Activated B cell treated with CpG ODN at 0.5 μM for 24 hours (primary cell): ENCODE results near the gene TMEM167A. TPM values are rescaled to one million over a fixed set of nuclear protein-coding genes. Genes with fewer than 3 reads are reported as not detected.

Source experiments
- ATAC-seq: fragments of 200-7000 bp; cut with Tn5 transposase; one replicate; pipeline ENCODE4 v1.10.0; 2021; ENCODE audit warnings: low read depth, mild to moderate bottlenecking, moderate library complexity
- CTCF ChIA-PET: fragments of 350-600 bp; sonication (Branson Sonifier 250); formaldehyde crosslinking; loops from one replicate; lab custom pipeline; 2021; ENCODE audit warnings: antibody characterized with exemption; lab: Charles Lee
- POLR2A ChIA-PET: fragments of 350-600 bp; sonication (Branson Sonifier 250); formaldehyde crosslinking; loops from one replicate; lab custom pipeline; 2021; ENCODE audit warnings: antibody characterized with exemption; lab: Charles Lee
- DNase-seq: peaks from one replicate; pipeline ENCODE4 v3.0.0; 2022
- H3K27ac Mint-ChIP-seq: one replicate; pipeline ENCODE4 v1.8.0; 2020; ENCODE audit warnings: mixed read lengths
- H3K27me3 Mint-ChIP-seq: one replicate; pipeline ENCODE4 v1.8.0; 2021; ENCODE audit warnings: mixed read lengths
- H3K36me3 Mint-ChIP-seq: one replicate; pipeline ENCODE4 v1.8.0; 2021; ENCODE audit warnings: low read depth, mixed read lengths
- H3K4me1 Mint-ChIP-seq: one replicate; pipeline ENCODE4 v1.8.0; 2021; ENCODE audit warnings: mixed read lengths
- H3K4me3 Mint-ChIP-seq: one replicate; pipeline ENCODE4 v1.8.0; 2020; ENCODE audit warnings: mild to moderate bottlenecking, mixed read lengths
- H3K9me3 Mint-ChIP-seq: one replicate; pipeline ENCODE4 v1.8.0; 2020; ENCODE audit warnings: mixed read lengths
- CTCF ChIP-seq: fragments of 200-600 bp; IDR thresholded peaks from one replicate; pipeline ENCODE4 v1.8.0; 2022; ENCODE audit warnings: antibody characterized with exemption, mild to moderate bottlenecking
- intact Hi-C: fragments of 100-400 bp; cut with micrococcal nuclease; formaldehyde crosslinking; loops from one replicate; pipeline ENCODE4 v1.15.1; 2024
- total RNA-seq: library from RNA; stranded (reverse); gene quantifications from 2 replicates; pipeline ENCODE4 v1.2.3, GENCODE V29; 2022

Gene TMEM167A
- total RNA-seq, 1 donor from 2014 or later, result 50.3 TPM

GRCh38 chr5:83048811-83049210, 28.4 kb downstream of the TMEM167A start:
- no peaks in the 10 kb centered on the region for H3K27me3 Mint-ChIP-seq
- H3K4me1 Mint-ChIP-seq, result no peaks in the 10 kb centered on the region
- no peak overlapping the region for H3K4me3 Mint-ChIP-seq

GRCh38 chr5:83048277-83048676, 28.9 kb downstream of the TMEM167A start:
- intact Hi-C loops, result no loop called here
- H3K27me3 Mint-ChIP-seq, result no peaks in the 10 kb centered on the region
- H3K27ac Mint-ChIP-seq, result no peak overlapping the region
- H3K36me3 Mint-ChIP-seq, result peaks cover 16% of the 10 kb centered on the region
- no peak for TF ChIP-seq CTCF
- DNase-seq (no peak), ATAC-seq (no peak)
- ChIA-PET POLR2A (no interaction called here), CTCF (no interaction called here)
- no peaks in the 10 kb centered on the region for H3K4me1 Mint-ChIP-seq
- no peak overlapping the region for H3K4me3 Mint-ChIP-seq
- no peaks in the 10 kb centered on the region for H3K9me3 Mint-ChIP-seq

More at GRCh38 chr5:83048811-83049210, 28.4 kb downstream of the TMEM167A start:
- Mint-ChIP-seq H3K9me3 (no peaks in the 10 kb centered on the region), H3K36me3 (peaks cover 21% of the 10 kb centered on the region), H3K27ac (no peak overlapping the region)
- intact Hi-C loops, result no loop called here
- ATAC-seq (no peak), DNase-seq (no peak)
- POLR2A ChIA-PET, result no interaction called here
- CTCF ChIA-PET, result no interaction called here
- no peak for TF ChIP-seq CTCF

- POLR2A ChIA-PET, result no interaction called here
- peaks cover 2% of the 10 kb centered on the region for H3K36me3 Mint-ChIP-seq
- intact Hi-C loops, result no loop called here
- no peak overlapping the region for H3K4me3 Mint-ChIP-seq
- no peak for TF ChIP-seq CTCF
- H3K9me3 Mint-ChIP-seq, result no peaks in the 10 kb centered on the region
- H3K27me3 Mint-ChIP-seq, result no peaks in the 10 kb centered on the region
- ATAC-seq (no peak), DNase-seq (no peak)
- CTCF ChIA-PET, result no interaction called here
- H3K27ac Mint-ChIP-seq, result no peak overlapping the region
- H3K4me1 Mint-ChIP-seq, result no peaks in the 10 kb centered on the region
These were observed 32.3 kb downstream of the TMEM167A start for GRCh38 chr5:83044926-83045325.

DNA sequence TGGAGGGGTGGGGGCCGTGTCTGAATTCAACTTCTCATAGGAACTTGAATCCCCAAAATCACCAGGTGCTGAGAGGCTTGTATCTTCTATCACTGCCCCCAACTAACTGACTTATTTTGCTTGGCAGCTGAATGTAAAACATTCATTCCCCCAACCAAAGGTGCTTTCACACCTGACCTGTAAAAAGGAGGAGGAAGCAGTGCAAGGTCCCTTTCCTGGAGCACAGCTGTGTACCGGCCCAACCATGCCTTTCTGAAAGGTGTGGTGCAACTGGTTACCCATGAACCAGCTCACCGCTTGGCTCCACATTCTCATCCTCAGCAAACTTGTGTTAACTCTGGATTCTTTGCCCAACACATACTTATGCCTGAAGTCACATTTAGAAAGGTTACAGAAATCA, 34.7 kb downstream of the TMEM167A start:
- H3K4me3 Mint-ChIP-seq, result no peak overlapping the region
- H3K36me3 Mint-ChIP-seq, result no peaks in the 10 kb centered on the region
- H3K27me3 Mint-ChIP-seq, result no peaks in the 10 kb centered on the region
- TF ChIP-seq CTCF, result no peak
- ChIA-PET CTCF (no interaction called here), POLR2A (no interaction called here)
- DNase-seq, result no peak
- no peak overlapping the region for H3K27ac Mint-ChIP-seq
- H3K9me3 Mint-ChIP-seq, result no peaks in the 10 kb centered on the region
- ATAC-seq, result no peak
- H3K4me1 Mint-ChIP-seq, result no peaks in the 10 kb centered on the region
- intact Hi-C loops, result no loop called here

DNA sequence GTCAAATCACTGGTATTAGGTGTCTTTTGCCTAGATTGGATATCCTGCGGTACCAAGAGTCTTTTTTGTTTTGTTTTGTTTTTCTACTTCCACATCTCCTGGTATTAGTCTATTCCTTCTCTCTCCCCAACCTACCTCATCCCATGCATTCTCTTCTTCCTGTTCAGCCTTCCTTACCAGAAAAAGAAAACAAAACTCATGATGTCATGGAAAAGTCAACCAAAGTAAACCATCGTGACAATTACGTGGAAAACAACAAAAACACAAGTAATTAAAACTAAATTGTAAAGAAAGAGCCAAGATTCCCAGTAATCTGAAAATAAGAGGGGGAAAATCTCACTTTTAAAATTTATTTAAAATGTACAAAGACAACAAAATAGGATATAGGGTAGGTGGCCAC, 38.3 kb downstream of the TMEM167A start:
- H3K27me3 Mint-ChIP-seq, result peaks cover 3% of the 10 kb centered on the region
- H3K27ac Mint-ChIP-seq, result no peak overlapping the region
- no peaks in the 10 kb centered on the region for H3K9me3 Mint-ChIP-seq
- TF ChIP-seq CTCF, result no peak
- H3K4me3 Mint-ChIP-seq, result no peak overlapping the region
- POLR2A ChIA-PET, result no interaction called here
- DNase-seq, result no peak
- CTCF ChIA-PET, result no interaction called here
- intact Hi-C loops, result no loop called here
- no peaks in the 10 kb centered on the region for H3K4me1 Mint-ChIP-seq
- H3K36me3 Mint-ChIP-seq, result no peaks in the 10 kb centered on the region
- no peak for ATAC-seq
